ENCODE data around the gene TRAM2. TPM values are rescaled to one million over a fixed set of nuclear protein-coding genes. Genes with fewer than 3 reads are reported as not detected.

Gene TRAM2
- polyA plus RNA-seq, 2 donors, result 1.0 to 1.8 TPM

GRCh38 chr6:52572536-52572935 lies 4.3 kb downstream of the TRAM2 start:
- Histone ChIP-seq H3K4me3 (ENCODE audit: low read depth in 1 of 2, low read length in 2 of 2) (no peak overlapping the region), H3K36me3 (ENCODE audit: control insufficient read depth in 2 of 2, insufficient read depth in 2 of 2, low read length in 1 of 2) (no peaks in the 10 kb centered on the region), H3K4me1 (ENCODE audit: control insufficient read depth in 2 of 2, insufficient read depth in 2 of 2, low read length in 1 of 2) (peaks cover 0 to 4% of the 10 kb centered on the region in 2 donors), H3K9me3 (ENCODE audit: control insufficient read depth in 2 of 2, insufficient read depth in 1 of 2, low read depth in 1 of 2, low read length in 1 of 2) (no peaks in the 10 kb centered on the region), H3K27me3 (ENCODE audit: control insufficient read depth in 1 of 2, insufficient read depth in 2 of 2, low read length in 2 of 2) (no peaks in the 10 kb centered on the region), H3K27ac (ENCODE audit: low read depth in 2 of 2, low read length in 1 of 2) (no peak overlapping the region)
- WGBS, 2 donors, result 95 to 97% methylated on average over 4 of the region's 4 CpGs

DNA sequence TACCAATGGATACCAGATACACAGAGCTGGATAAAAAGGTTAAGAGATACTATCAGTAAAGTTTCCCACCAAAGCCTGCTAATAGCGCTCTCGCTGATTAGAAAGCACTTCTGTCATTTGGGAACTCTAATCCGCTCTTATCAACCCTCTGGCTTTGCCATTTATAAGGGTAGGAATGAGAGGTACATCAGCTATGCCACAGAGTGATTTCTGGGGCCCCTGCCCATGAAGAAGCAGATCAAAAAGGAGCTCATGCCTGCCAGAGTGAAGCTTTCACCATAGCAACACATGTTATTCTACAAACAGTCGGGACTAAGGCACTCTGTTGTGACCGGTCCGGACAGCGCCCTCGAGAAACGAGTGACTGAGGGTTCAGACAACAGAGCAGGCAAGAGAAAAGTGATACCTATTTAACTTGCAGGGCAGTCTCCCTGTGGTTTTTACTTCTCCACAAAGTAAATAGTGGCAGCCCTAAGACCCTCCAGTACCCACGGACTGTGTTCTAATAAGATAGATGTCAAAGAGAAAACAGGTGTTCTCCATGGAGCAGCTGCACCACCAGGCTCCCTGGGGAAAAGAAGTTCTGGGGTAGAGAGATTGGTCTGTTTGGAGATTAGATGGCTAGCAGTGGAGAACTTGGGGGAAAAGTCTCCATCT lies 5.6 kb downstream of the TRAM2 start:
- H3K27me3 ChIP-seq (ENCODE audit: control insufficient read depth in 1 of 2, insufficient read depth in 2 of 2, low read length in 2 of 2), result no peaks in the 10 kb centered on the region
- H3K4me3 ChIP-seq (ENCODE audit: low read depth in 1 of 2, low read length in 2 of 2), result no peak overlapping the region
- H3K9me3 ChIP-seq (ENCODE audit: control insufficient read depth in 2 of 2, insufficient read depth in 1 of 2, low read depth in 1 of 2, low read length in 1 of 2), result no peaks in the 10 kb centered on the region
- peaks cover under 1 to 2% of the 10 kb centered on the region in 2 donors for H3K4me1 ChIP-seq (ENCODE audit: control insufficient read depth in 2 of 2, insufficient read depth in 2 of 2, low read length in 1 of 2)
- no peaks in the 10 kb centered on the region for H3K36me3 ChIP-seq (ENCODE audit: control insufficient read depth in 2 of 2, insufficient read depth in 2 of 2, low read length in 1 of 2)
- H3K27ac ChIP-seq (ENCODE audit: low read depth in 2 of 2, low read length in 1 of 2), result no peak overlapping the region
- WGBS, 2 donors, result 48 to 57% methylated on average over 10 of the region's 10 CpGs

DNA sequence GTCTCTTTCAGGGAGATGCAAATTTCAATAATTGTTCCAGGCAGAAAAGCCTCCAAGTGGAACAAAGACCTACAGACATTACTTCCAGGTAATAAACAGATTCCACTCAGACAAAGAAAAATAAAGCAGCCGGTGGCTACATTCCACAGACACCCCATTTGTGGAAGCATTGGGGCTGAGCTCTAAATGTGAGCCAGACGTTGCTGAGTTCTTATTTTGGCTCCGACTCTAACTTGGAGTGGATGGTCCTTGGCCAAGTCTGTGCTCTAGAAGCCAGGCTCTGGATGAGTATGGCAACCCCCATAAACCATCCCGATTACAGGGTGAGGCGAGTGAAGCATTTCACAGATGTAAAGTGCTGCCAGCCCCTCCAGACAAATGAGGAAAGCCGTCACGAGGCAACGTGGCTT lies 6.6 kb downstream of the TRAM2 start:
- 38 to 43% methylated on average over 8 of the region's 8 CpGs for WGBS, 2 donors
- Histone ChIP-seq H3K27me3 (ENCODE audit: control insufficient read depth in 1 of 2, insufficient read depth in 2 of 2, low read length in 2 of 2) (no peaks in the 10 kb centered on the region), H3K36me3 (ENCODE audit: control insufficient read depth in 2 of 2, insufficient read depth in 2 of 2, low read length in 1 of 2) (no peaks in the 10 kb centered on the region), H3K4me1 (ENCODE audit: control insufficient read depth in 2 of 2, insufficient read depth in 2 of 2, low read length in 1 of 2) (peaks cover 0 to 2% of the 10 kb centered on the region in 2 donors), H3K9me3 (ENCODE audit: control insufficient read depth in 2 of 2, insufficient read depth in 1 of 2, low read depth in 1 of 2, low read length in 1 of 2) (no peaks in the 10 kb centered on the region), H3K4me3 (ENCODE audit: low read depth in 1 of 2, low read length in 2 of 2) (no peak overlapping the region), H3K27ac (ENCODE audit: low read depth in 2 of 2, low read length in 1 of 2) (peak overlapping the region in 1 of 2 donors; percentile 36)

- Histone ChIP-seq H3K9me3 (ENCODE audit: control insufficient read depth in 2 of 2, insufficient read depth in 1 of 2, low read depth in 1 of 2, low read length in 1 of 2) (no peaks in the 10 kb centered on the region), H3K4me3 (ENCODE audit: low read depth in 1 of 2, low read length in 2 of 2) (no peak overlapping the region), H3K4me1 (ENCODE audit: control insufficient read depth in 2 of 2, insufficient read depth in 2 of 2, low read length in 1 of 2) (peaks cover 0 to 2% of the 10 kb centered on the region in 2 donors), H3K27ac (ENCODE audit: low read depth in 2 of 2, low read length in 1 of 2) (no peak overlapping the region), H3K36me3 (ENCODE audit: control insufficient read depth in 2 of 2, insufficient read depth in 2 of 2, low read length in 1 of 2) (no peaks in the 10 kb centered on the region), H3K27me3 (ENCODE audit: control insufficient read depth in 1 of 2, insufficient read depth in 2 of 2, low read length in 2 of 2) (no peaks in the 10 kb centered on the region)
- WGBS, 2 donors, result 76 to 77% methylated on average over 4 of the region's 4 CpGs
Measured at GRCh38 chr6:52568320-52568719, 8.5 kb downstream of the TRAM2 start.

GRCh38 chr6:52566853-52567279 lies 10.0 kb downstream of the TRAM2 start:
- peaks cover 0 to 2% of the 10 kb centered on the region in 2 donors for H3K4me1 ChIP-seq (ENCODE audit: control insufficient read depth in 2 of 2, insufficient read depth in 2 of 2, low read length in 1 of 2)
- WGBS, 2 donors, result 68 to 81% methylated on average over 3 of the region's 3 CpGs
- no peaks in the 10 kb centered on the region for H3K9me3 ChIP-seq (ENCODE audit: control insufficient read depth in 2 of 2, insufficient read depth in 1 of 2, low read depth in 1 of 2, low read length in 1 of 2)
- H3K4me3 ChIP-seq (ENCODE audit: low read depth in 1 of 2, low read length in 2 of 2), result no peak overlapping the region
- H3K27me3 ChIP-seq (ENCODE audit: control insufficient read depth in 1 of 2, insufficient read depth in 2 of 2, low read length in 2 of 2), result no peaks in the 10 kb centered on the region
- H3K27ac ChIP-seq (ENCODE audit: low read depth in 2 of 2, low read length in 1 of 2), result peak overlapping the region in 1 of 2 donors; percentile 48
- H3K36me3 ChIP-seq (ENCODE audit: control insufficient read depth in 2 of 2, insufficient read depth in 2 of 2, low read length in 1 of 2), result no peaks in the 10 kb centered on the region

DNA sequence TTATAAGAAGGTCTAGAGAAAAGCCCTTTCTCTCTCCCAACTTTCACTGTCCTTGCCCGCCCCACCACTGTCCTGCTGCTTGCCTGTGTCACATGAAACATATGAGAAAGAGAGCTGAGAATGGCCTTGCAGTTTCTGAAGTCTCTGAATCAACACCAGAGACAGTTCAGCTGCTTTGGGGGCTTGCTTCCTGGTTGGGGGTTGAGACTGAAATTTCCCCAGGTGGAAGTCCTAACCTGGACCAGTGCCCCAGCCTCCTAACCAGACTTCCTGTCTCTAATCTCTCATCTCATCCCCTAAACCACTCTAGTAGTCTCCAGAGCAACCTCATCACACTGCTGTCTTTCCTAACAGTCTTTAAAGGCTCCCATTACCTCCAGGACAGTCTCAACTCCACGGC lies 10.7 kb downstream of the TRAM2 start:
- peak overlapping the region in 1 of 2 donors; percentile 48 for H3K27ac ChIP-seq (ENCODE audit: low read depth in 2 of 2, low read length in 1 of 2)
- no peaks in the 10 kb centered on the region for H3K27me3 ChIP-seq (ENCODE audit: control insufficient read depth in 1 of 2, insufficient read depth in 2 of 2, low read length in 2 of 2)
- no peak overlapping the region for H3K4me3 ChIP-seq (ENCODE audit: low read depth in 1 of 2, low read length in 2 of 2)
- H3K36me3 ChIP-seq (ENCODE audit: control insufficient read depth in 2 of 2, insufficient read depth in 2 of 2, low read length in 1 of 2), result no peaks in the 10 kb centered on the region
- no peaks in the 10 kb centered on the region for H3K9me3 ChIP-seq (ENCODE audit: control insufficient read depth in 2 of 2, insufficient read depth in 1 of 2, low read depth in 1 of 2, low read length in 1 of 2)
- peaks cover 0 to 2% of the 10 kb centered on the region in 2 donors for H3K4me1 ChIP-seq (ENCODE audit: control insufficient read depth in 2 of 2, insufficient read depth in 2 of 2, low read length in 1 of 2)
- WGBS, 2 donors, result 89 to 90% methylated on average over 2 of the region's 2 CpGs

DNA sequence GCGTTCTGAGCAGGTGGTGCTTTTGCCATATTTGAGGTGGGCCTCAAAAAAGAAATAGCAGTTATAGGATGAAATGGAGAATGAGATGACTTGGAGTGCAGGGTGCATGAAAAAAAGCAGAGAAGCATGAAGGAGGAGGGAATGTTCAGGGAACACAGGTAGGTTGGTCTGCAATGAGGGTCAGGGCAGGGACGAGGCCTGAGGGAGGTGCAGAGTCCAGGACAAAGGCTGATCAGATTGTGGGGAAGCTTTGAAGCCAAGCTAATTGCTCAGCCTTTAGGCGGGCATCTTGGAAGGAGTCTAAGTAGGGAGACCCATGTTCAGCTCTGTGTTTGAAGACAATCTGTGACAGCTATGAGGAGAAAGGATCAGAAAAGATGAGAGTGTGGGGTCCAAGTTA lies 12.0 kb downstream of the TRAM2 start:
- Histone ChIP-seq H3K36me3 (ENCODE audit: control insufficient read depth in 2 of 2, insufficient read depth in 2 of 2, low read length in 1 of 2) (no peaks in the 10 kb centered on the region), H3K4me1 (ENCODE audit: control insufficient read depth in 2 of 2, insufficient read depth in 2 of 2, low read length in 1 of 2) (peaks cover 0 to 2% of the 10 kb centered on the region in 2 donors), H3K9me3 (ENCODE audit: control insufficient read depth in 2 of 2, insufficient read depth in 1 of 2, low read depth in 1 of 2, low read length in 1 of 2) (no peaks in the 10 kb centered on the region), H3K4me3 (ENCODE audit: low read depth in 1 of 2, low read length in 2 of 2) (no peak overlapping the region), H3K27ac (ENCODE audit: low read depth in 2 of 2, low read length in 1 of 2) (no peak overlapping the region), H3K27me3 (ENCODE audit: control insufficient read depth in 1 of 2, insufficient read depth in 2 of 2, low read length in 2 of 2) (no peaks in the 10 kb centered on the region)
- WGBS, 2 donors, result 92 to 93% methylated on average over 3 of the region's 3 CpGs

- no peaks in the 10 kb centered on the region for H3K27me3 ChIP-seq (ENCODE audit: control insufficient read depth in 1 of 2, insufficient read depth in 2 of 2, low read length in 2 of 2)
- peaks cover 2% of the 10 kb centered on the region in 2 donors for H3K4me1 ChIP-seq (ENCODE audit: control insufficient read depth in 2 of 2, insufficient read depth in 2 of 2, low read length in 1 of 2)
Measured at GRCh38 chr6:52562911-52563310, 13.9 kb downstream of the TRAM2 start.

DNA sequence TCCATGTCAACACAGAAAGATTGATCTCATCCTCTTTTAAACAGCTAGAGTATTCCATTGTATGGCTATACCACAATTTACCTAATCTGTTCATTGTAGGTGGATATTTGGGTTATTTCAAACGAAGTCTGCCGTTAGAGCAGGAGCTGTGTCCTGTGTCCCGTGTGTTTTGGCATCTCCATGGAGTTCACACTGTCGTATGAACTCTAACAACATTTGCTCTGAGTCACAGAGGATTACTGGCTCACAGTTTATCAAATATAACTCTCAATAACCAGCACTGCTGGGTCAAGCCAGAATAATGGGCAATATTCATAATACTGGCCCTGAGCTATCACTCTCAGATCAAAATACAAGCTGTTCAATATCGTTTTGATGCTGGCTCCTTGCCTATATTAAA lies 16.4 kb downstream of the TRAM2 start:
- 28 to 42% methylated on average over 5 of the region's 5 CpGs for WGBS, 2 donors
- H3K27ac ChIP-seq (ENCODE audit: low read depth in 2 of 2, low read length in 1 of 2), result no peak overlapping the region
- no peaks in the 10 kb centered on the region for H3K27me3 ChIP-seq (ENCODE audit: control insufficient read depth in 1 of 2, insufficient read depth in 2 of 2, low read length in 2 of 2)

More at GRCh38 chr6:52562911-52563310, 13.9 kb downstream of the TRAM2 start:
- Histone ChIP-seq H3K36me3 (ENCODE audit: control insufficient read depth in 2 of 2, insufficient read depth in 2 of 2, low read length in 1 of 2) (no peaks in the 10 kb centered on the region), H3K9me3 (ENCODE audit: control insufficient read depth in 2 of 2, insufficient read depth in 1 of 2, low read depth in 1 of 2, low read length in 1 of 2) (no peaks in the 10 kb centered on the region), H3K27ac (ENCODE audit: low read depth in 2 of 2, low read length in 1 of 2) (no peak overlapping the region), H3K4me3 (ENCODE audit: low read depth in 1 of 2, low read length in 2 of 2) (no peak overlapping the region)
- 29 to 34% methylated on average over 3 of the region's 3 CpGs for WGBS, 2 donors

More for the DNA sequence above, 16.4 kb downstream of the TRAM2 start:
- no peak overlapping the region for H3K4me3 ChIP-seq (ENCODE audit: low read depth in 1 of 2, low read length in 2 of 2)
- no peaks in the 10 kb centered on the region for H3K9me3 ChIP-seq (ENCODE audit: control insufficient read depth in 2 of 2, insufficient read depth in 1 of 2, low read depth in 1 of 2, low read length in 1 of 2)
- peaks cover 0 to 3% of the 10 kb centered on the region in 2 donors for H3K4me1 ChIP-seq (ENCODE audit: control insufficient read depth in 2 of 2, insufficient read depth in 2 of 2, low read length in 1 of 2)
- H3K36me3 ChIP-seq (ENCODE audit: control insufficient read depth in 2 of 2, insufficient read depth in 2 of 2, low read length in 1 of 2), result no peaks in the 10 kb centered on the region
